Suprapubic skin (tissue), 4 donors: Measurements from ENCODE around the gene ATP2A3. TPM values are rescaled to one million over a fixed set of nuclear protein-coding genes. Genes with fewer than 3 reads are reported as not detected.

ENCODE experiments used
- DNase-seq, 2 donors: peaks; one replicate each; pipeline ENCODE4 v3.0.0-alpha.2; 2019; ENCODE audit warnings: low spot score in 2 of 2
- H3K27ac ChIP-seq: fragments of 200-600 bp; sonication (generic); one replicate; pipeline ENCODE4 v1.5.1; 2019
- H3K27me3 ChIP-seq: fragments of 200-600 bp; sonication (generic); one replicate; pipeline ENCODE4 v1.5.1; 2019
- H3K36me3 ChIP-seq: fragments of 200-600 bp; sonication (generic); one replicate; pipeline ENCODE4 v1.5.1; 2019
- H3K4me1 ChIP-seq: fragments of 200-600 bp; sonication (generic); one replicate; pipeline ENCODE4 v1.5.1; 2019
- H3K4me3 ChIP-seq: fragments of 200-600 bp; sonication (generic); one replicate; pipeline ENCODE4 v1.5.1; 2019; ENCODE audit warnings: mild to moderate bottlenecking
- H3K9me3 ChIP-seq: fragments of 200-600 bp; sonication (generic); one replicate; pipeline ENCODE4 v1.5.1; 2019
- CTCF ChIP-seq, 2 donors: fragments of 200-600 bp in 1 of 2; fragments of 450-650 bp in 1 of 2; sonication (generic) in 1 of 2; IDR thresholded peaks; one replicate each; pipeline ENCODE4 v1.5.1; 2016 to 2019; ENCODE audit warnings: antibody characterized with exemption in 2 of 2, mild to moderate bottlenecking in 1 of 2, moderate library complexity in 1 of 2
- EP300 ChIP-seq: sonication (generic); formaldehyde crosslinking; IDR thresholded peaks from one replicate; pipeline ENCODE4 v1.6.1; 2017; ENCODE audit warnings: antibody characterized with exemption
- POLR2A ChIP-seq, 2 donors: fragments of 450-650 bp; IDR thresholded peaks; one replicate each; pipeline ENCODE4 v1.6.1; 2017; ENCODE audit warnings: antibody characterized with exemption in 2 of 2, mild to moderate bottlenecking in 2 of 2, moderate library complexity in 2 of 2
- POLR2AphosphoS5 ChIP-seq, 3 donors: sonication (generic); formaldehyde crosslinking; IDR thresholded peaks; one replicate each; pipeline ENCODE4 v1.6.1; 2017; ENCODE audit warnings: antibody characterized with exemption in 3 of 3
- WGBS: methylation state at CpG from one replicate; pipeline ENCODE4 v1.1.5; 2018; 5-methylcytosine and 5-hydroxymethylcytosine counted together
- total RNA-seq, 4 donors: library from RNA; depleted of rRNA; stranded (reverse); fragments of >200 nt; gene quantifications; one replicate each; pipeline ENCODE4 v1.1.0, GENCODE V29; 2016

The ATP2A3 gene
- total RNA-seq, 4 donors from 2014 or later: 22.4 to 61.7 (median 34.7) TPM

GRCh38 chr17:3970668-3971067 lies 6.4 kb upstream of the ATP2A3 start:
- no peak for TF ChIP-seq EP300
- no peak for TF ChIP-seq POLR2A (IDR thresholded peaks at IDR 0.05)
- TF ChIP-seq CTCF (IDR thresholded peaks at IDR 0.05): no peak
- TF ChIP-seq POLR2AphosphoS5 (IDR thresholded peaks at IDR 0.05): no peak
- Histone ChIP-seq H3K36me3 (no peaks in the 10 kb centered on the region), H3K4me3 (no peak overlapping the region), H3K4me1 (no peaks in the 10 kb centered on the region), H3K27me3 (peaks cover 3% of the 10 kb centered on the region), H3K27ac (no peak overlapping the region), H3K9me3 (no peaks in the 10 kb centered on the region)
- DNase-seq: no peak
- 85% methylated on average over 6 of the region's 6 CpGs for WGBS

GRCh38 chr17:3969963-3970362 lies 5.7 kb upstream of the ATP2A3 start:
- Histone ChIP-seq H3K4me3 (no peak overlapping the region), H3K36me3 (no peaks in the 10 kb centered on the region), H3K9me3 (no peaks in the 10 kb centered on the region), H3K27me3 (peaks cover 3% of the 10 kb centered on the region), H3K27ac (no peak overlapping the region), H3K4me1 (peaks cover 7% of the 10 kb centered on the region)
- 85% methylated on average over 7 of the region's 7 CpGs for WGBS
- no peak for DNase-seq
- TF ChIP-seq CTCF (IDR thresholded peaks at IDR 0.05): no peak
- no peak for TF ChIP-seq EP300
- TF ChIP-seq POLR2AphosphoS5 (IDR thresholded peaks at IDR 0.05): no peak
- TF ChIP-seq POLR2A (IDR thresholded peaks at IDR 0.05): no peak

GRCh38 chr17:3968886-3969524 lies 4.8 kb upstream of the ATP2A3 start:
- H3K27ac ChIP-seq: no peak overlapping the region
- no peak for DNase-seq
- no peaks in the 10 kb centered on the region for H3K36me3 ChIP-seq
- no peak overlapping the region for H3K4me3 ChIP-seq
- H3K9me3 ChIP-seq: no peaks in the 10 kb centered on the region
- peaks cover 9% of the 10 kb centered on the region for H3K27me3 ChIP-seq
- TF ChIP-seq CTCF (IDR thresholded peaks at IDR 0.05) (no peak), POLR2AphosphoS5 (IDR thresholded peaks at IDR 0.05) (no peak), POLR2A (IDR thresholded peaks at IDR 0.05) (no peak), EP300 (no peak)
- H3K4me1 ChIP-seq: peaks cover 16% of the 10 kb centered on the region
- 92% methylated on average over 18 of the region's 18 CpGs for WGBS

GRCh38 chr17:3968015-3968414 lies 3.8 kb upstream of the ATP2A3 start:
- WGBS: 86% methylated on average over 3 of the region's 3 CpGs
- TF ChIP-seq EP300 (no peak), CTCF (IDR thresholded peaks at IDR 0.05) (no peak)
- H3K27me3 ChIP-seq: peaks cover 19% of the 10 kb centered on the region
- H3K36me3 ChIP-seq: no peaks in the 10 kb centered on the region
- H3K4me1 ChIP-seq: peaks cover 20% of the 10 kb centered on the region
- DNase-seq: no peak
- H3K9me3 ChIP-seq: no peaks in the 10 kb centered on the region
- H3K4me3 ChIP-seq: no peak overlapping the region
- no peak overlapping the region for H3K27ac ChIP-seq

- no peak for DNase-seq
- no peak overlapping the region for H3K27ac ChIP-seq
Measured at GRCh38 chr17:3966720-3967363, 2.6 kb upstream of the ATP2A3 start.

More at GRCh38 chr17:3966720-3967363, 2.6 kb upstream of the ATP2A3 start:
- Histone ChIP-seq H3K36me3 (no peaks in the 10 kb centered on the region), H3K4me1 (peaks cover 20% of the 10 kb centered on the region), H3K4me3 (no peak overlapping the region), H3K9me3 (no peaks in the 10 kb centered on the region), H3K27me3 (peaks cover 27% of the 10 kb centered on the region)
- TF ChIP-seq EP300 (no peak), CTCF (IDR thresholded peaks at IDR 0.05) (no peak), POLR2AphosphoS5 (IDR thresholded peaks at IDR 0.05) (no peak), POLR2A (IDR thresholded peaks at IDR 0.05) (no peak)
- WGBS: 86% methylated on average over 14 of the region's 14 CpGs
